Activated naive CD4-positive, alpha-beta T cell treated with anti-CD3 and anti-CD28 coated beads for 36 hours (primary cell): ENCODE results near the gene CHAF1B. TPM values are rescaled to one million over a fixed set of nuclear protein-coding genes. Genes with fewer than 3 reads are reported as not detected.

Experiments
- CTCF ChIA-PET: fragments of 350-600 bp; sonication (Branson Sonifier 250); formaldehyde crosslinking; loops from one replicate; lab custom pipeline; 2021; ENCODE audit warnings: antibody characterized with exemption; lab: Charles Lee
- DNase-seq: peaks from one replicate; pipeline ENCODE4 v3.0.0-alpha.2; 2020
- H3K27ac Mint-ChIP-seq: one replicate; pipeline ENCODE4 v1.8.0; 2021; ENCODE audit warnings: mild to moderate bottlenecking, mixed read lengths
- H3K27me3 Mint-ChIP-seq: one replicate; pipeline ENCODE4 v1.8.0; 2021; ENCODE audit warnings: low read depth, mixed read lengths
- H3K36me3 Mint-ChIP-seq: one replicate; pipeline ENCODE4 v1.8.0; 2021; ENCODE audit warnings: low read depth, mixed read lengths
- H3K4me1 Mint-ChIP-seq: one replicate; pipeline ENCODE4 v1.8.0; 2021; ENCODE audit warnings: low read depth, mixed read lengths
- H3K4me3 Mint-ChIP-seq: one replicate; pipeline ENCODE4 v1.8.0; 2021; ENCODE audit warnings: mild to moderate bottlenecking, moderate library complexity, mixed read lengths
- H3K9me3 Mint-ChIP-seq: one replicate; pipeline ENCODE4 v1.8.0; 2021; ENCODE audit warnings: mixed read lengths
- intact Hi-C: fragments of 100-400 bp; cut with micrococcal nuclease; formaldehyde crosslinking; loops from one replicate; pipeline ENCODE4 v1.15.1; 2023
- total RNA-seq, 2 experiments: library from RNA; stranded (reverse); gene quantifications; one replicate each; pipeline ENCODE4 v1.2.3, GENCODE V29; 2021

The CHAF1B gene
- total RNA-seq, 2 experiments from 2014 or later, result 30.5 to 31.9 TPM

DNA sequence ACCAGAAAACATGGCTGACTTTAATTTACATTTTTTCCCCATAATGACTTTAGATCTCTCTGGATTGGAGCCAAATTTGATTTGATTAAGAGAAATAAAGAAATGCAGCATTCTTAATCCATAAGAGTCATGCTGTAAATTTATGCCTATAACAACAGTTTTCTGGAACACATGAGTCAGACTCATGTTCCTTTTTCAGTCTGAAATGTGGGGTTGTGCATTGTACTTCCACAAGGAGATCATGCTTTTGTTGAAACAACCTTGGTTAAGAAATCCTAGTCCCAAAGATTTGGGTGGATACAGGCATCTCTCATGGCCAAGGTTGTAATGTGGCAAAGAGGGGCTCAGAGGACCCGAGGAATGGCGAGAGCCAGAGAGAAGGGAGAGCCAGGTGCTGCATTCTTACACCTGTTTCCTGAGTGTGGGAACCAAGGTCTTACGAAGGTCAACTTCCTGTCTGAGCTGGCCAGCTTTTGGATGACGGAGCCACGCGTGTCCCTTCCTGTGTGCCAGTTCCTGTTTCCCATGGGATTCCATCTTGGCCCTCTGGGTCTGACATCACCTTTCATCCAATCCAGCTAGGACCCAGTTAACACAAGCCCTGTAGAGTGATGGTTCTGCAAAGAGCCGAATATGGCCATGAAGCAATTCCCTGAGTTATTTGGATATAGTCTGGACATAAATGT lies 71.7 kb downstream of the CHAF1B start:
- DNase-seq, result no peak
- Mint-ChIP-seq H3K27ac (no peak overlapping the region), H3K9me3 (no peaks in the 10 kb centered on the region), H3K4me1 (no peaks in the 10 kb centered on the region), H3K27me3 (no peaks in the 10 kb centered on the region), H3K36me3 (no peaks in the 10 kb centered on the region), H3K4me3 (no peak overlapping the region)
- intact Hi-C loops, result no loop called here
- CTCF ChIA-PET, result no interaction called here

DNA sequence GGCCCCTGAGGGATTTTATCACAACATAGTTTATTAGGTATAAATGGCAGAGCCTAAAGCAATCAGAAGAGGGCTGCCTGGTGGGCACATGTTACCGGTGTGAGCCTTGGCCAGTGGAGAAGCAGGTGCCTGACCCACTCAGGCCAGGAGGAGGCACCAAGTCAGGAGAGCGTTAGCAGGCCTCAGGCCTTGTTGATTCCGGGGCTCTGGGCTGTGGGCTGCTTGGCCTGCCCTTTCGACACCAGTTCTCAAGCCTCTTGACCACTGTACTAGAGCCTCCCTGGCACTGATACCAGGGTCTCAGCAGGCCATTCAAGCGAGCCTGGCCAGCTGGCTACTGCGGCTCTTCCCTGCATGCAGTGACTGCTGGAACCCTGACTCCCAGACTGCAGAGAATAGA lies 73.9 kb downstream of the CHAF1B start:
- H3K36me3 Mint-ChIP-seq, result no peaks in the 10 kb centered on the region
- no peaks in the 10 kb centered on the region for H3K9me3 Mint-ChIP-seq
- no peaks in the 10 kb centered on the region for H3K4me1 Mint-ChIP-seq
- H3K4me3 Mint-ChIP-seq, result no peak overlapping the region
- H3K27me3 Mint-ChIP-seq, result no peaks in the 10 kb centered on the region
- H3K27ac Mint-ChIP-seq, result no peak overlapping the region
- intact Hi-C loops, result no loop called here
- CTCF ChIA-PET, result interaction anchor here (0.7 kb wide), 1 partner anchor 855 kb away, joined by 6 read pairs; no protein-coding TSS in a partner anchor
- no peak for DNase-seq

DNA sequence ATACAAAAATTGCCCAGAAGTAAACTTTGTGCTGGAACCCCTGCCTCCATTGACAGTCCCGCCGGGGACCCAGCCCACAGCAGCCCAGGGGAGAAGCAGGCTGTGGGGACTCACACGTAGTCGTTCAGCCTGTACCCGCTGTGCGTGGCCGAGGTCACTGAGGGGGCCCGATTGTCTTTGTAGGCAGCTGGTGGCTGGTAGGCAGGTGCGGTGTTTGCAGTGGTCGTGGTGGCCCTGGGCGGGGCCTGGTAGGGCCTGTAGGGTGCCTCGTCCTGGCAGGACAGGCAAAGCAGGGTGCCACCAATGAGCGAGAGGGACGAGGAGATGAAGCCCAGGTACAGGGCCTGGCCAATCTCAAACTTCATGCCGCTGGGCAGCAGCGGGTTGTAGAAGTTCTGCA lies 75.7 kb downstream of the CHAF1B start:
- no peak overlapping the region for H3K4me3 Mint-ChIP-seq
- CTCF ChIA-PET, result no interaction called here
- no peaks in the 10 kb centered on the region for H3K4me1 Mint-ChIP-seq
- H3K27ac Mint-ChIP-seq, result no peak overlapping the region
- H3K36me3 Mint-ChIP-seq, result no peaks in the 10 kb centered on the region
- no peaks in the 10 kb centered on the region for H3K9me3 Mint-ChIP-seq
- no peak for DNase-seq
- no peaks in the 10 kb centered on the region for H3K27me3 Mint-ChIP-seq
- intact Hi-C loops, result no loop called here

DNA sequence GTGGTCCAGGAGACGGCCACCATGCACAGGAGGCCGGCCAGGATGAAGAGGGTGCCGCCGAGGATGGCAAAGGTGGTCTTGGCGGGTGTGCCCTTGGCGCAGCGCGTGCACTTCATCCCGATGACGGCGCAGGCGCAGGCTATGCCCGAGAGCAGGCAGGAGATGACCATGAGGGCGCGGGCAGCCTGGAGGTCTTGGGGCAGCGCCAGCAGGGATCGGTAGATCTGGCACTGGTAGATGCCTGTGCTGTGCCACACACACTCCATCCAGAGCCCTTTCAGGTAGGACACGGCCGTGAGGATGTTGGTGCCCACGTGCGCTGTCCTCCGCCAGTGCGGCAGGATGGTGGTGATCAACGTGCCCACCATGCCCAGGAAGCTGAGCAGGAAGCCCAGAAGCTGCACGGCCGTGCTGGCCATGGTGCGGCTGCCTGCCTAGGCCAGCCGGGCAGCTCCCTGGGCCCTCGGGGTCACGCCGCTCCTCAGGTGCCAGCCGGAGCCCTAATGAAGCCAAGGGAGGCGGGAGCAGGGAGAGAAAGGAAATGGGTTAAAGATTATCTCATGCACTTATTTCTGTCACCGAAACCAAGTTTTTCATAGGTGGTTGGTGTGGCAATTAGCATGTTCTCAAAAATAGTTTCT lies 76.2 kb downstream of the CHAF1B start:
- Mint-ChIP-seq H3K4me3 (no peak overlapping the region), H3K27me3 (no peaks in the 10 kb centered on the region), H3K27ac (no peak overlapping the region), H3K4me1 (no peaks in the 10 kb centered on the region), H3K36me3 (no peaks in the 10 kb centered on the region), H3K9me3 (no peaks in the 10 kb centered on the region)
- intact Hi-C loops, result no loop called here
- DNase-seq, result no peak
- CTCF ChIA-PET, result no interaction called here

DNA sequence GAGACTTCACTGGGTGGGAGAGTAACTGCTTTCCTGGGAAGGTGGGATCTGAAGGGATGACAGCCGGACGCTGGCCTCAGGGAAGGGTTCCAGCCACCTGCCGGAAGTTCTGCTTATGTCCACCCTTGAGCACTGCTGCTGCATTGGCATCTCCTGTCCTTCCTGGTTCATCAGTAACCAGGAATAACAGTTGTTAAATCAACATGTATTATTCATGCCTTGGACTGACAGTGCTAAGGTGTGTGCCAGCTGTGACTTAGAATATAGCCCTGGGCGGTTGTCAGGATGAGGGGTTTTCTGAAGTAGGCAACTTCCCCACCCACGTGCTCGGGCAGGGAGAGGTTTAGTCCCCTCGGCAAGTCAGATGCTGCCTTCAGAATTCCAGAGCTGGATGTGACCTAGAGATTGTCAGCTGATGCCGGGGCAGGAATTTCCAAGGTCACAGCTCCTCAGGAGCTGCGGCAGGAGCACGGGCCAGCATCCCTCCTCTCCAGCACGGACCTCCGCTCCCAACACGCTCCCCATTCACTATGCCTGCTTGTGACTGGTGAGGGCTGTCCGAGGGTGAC lies 76.8 kb downstream of the CHAF1B start:
- H3K4me3 Mint-ChIP-seq, result no peak overlapping the region
- intact Hi-C loops, result no loop called here
- CTCF ChIA-PET, result no interaction called here

DNA sequence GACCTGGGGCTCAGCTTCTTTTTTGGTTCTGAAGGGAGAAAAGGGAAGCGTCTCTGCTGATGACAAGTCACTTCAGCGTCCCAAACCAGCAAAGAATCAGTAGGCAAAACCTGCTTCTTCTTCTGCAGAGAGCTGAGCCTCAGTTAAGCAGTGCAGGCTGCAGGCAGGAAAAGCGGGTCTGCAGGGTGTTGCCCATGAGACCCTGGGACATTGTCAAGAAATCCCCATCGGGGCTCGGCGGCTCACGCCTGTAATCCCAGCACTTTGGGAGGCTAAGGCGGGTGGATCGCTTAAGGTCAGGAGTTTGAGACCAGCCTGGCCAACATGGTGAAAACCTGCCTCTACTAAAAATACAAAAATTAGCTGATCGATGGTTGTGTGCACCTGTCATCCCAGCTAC lies 78.0 kb downstream of the CHAF1B start:
- H3K4me1 Mint-ChIP-seq, result no peaks in the 10 kb centered on the region
- H3K27me3 Mint-ChIP-seq, result no peaks in the 10 kb centered on the region
- H3K36me3 Mint-ChIP-seq, result no peaks in the 10 kb centered on the region
- DNase-seq, result no peak
- CTCF ChIA-PET, result interaction anchor here (0.6 kb wide), 1 partner anchor 33 kb away, joined by 5 read pairs; no protein-coding TSS in a partner anchor
- intact Hi-C loops, result no loop called here
- no peak overlapping the region for H3K4me3 Mint-ChIP-seq
- no peak overlapping the region for H3K27ac Mint-ChIP-seq
- H3K9me3 Mint-ChIP-seq, result no peaks in the 10 kb centered on the region

More for the DNA sequence above, 76.8 kb downstream of the CHAF1B start:
- Mint-ChIP-seq H3K36me3 (no peaks in the 10 kb centered on the region), H3K4me1 (no peaks in the 10 kb centered on the region), H3K9me3 (no peaks in the 10 kb centered on the region), H3K27me3 (no peaks in the 10 kb centered on the region), H3K27ac (no peak overlapping the region)
- no peak for DNase-seq

DNA sequence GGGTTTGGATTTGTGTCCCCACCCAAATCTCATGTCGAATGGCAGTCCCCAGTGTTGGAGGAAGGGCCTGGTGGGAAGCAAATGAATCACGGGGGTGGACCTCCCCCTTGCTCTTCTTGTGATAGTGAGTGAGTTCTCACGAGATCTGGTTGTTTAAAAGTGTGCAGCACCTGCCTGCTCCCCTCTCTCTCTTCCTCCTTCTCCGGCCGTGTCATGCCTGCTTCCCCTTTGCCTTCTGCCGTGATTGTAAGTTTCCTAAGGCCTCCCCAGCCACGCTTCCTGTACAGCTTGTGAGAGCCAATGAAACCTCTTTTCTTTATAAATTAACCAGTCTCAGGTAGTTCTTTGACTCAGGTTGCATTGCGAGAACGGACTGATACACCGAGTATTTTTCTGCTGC lies 78.8 kb downstream of the CHAF1B start:
- Mint-ChIP-seq H3K27me3 (no peaks in the 10 kb centered on the region), H3K4me1 (no peaks in the 10 kb centered on the region), H3K9me3 (no peaks in the 10 kb centered on the region), H3K36me3 (no peaks in the 10 kb centered on the region), H3K4me3 (no peak overlapping the region), H3K27ac (no peak overlapping the region)
- CTCF ChIA-PET, result no interaction called here
- DNase-seq, result no peak
- intact Hi-C loops, result no loop called here

DNA sequence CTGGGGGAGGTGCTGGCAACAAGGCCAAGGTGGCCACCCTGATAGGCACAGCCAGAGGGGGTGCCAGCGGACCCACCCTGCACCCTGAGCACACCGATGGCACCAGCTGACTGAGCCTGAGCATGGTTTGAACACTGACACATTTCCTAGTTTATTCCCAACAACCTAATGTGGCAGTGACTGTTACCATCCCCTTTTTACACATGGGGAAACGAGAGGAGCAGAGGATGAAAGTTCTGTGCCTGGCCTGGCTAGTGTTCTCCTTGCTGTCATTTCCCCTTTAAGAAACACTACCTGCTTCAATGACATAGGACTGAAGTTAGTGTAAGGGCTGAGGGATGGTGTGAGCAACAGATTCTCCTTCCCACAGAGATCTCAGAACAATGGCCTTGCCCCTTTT lies 79.4 kb downstream of the CHAF1B start:
- Mint-ChIP-seq H3K4me1 (no peaks in the 10 kb centered on the region), H3K4me3 (no peak overlapping the region), H3K9me3 (no peaks in the 10 kb centered on the region), H3K36me3 (no peaks in the 10 kb centered on the region), H3K27me3 (no peaks in the 10 kb centered on the region), H3K27ac (no peak overlapping the region)
- intact Hi-C loops, result no loop called here
- DNase-seq, result no peak
- CTCF ChIA-PET, result no interaction called here

DNA sequence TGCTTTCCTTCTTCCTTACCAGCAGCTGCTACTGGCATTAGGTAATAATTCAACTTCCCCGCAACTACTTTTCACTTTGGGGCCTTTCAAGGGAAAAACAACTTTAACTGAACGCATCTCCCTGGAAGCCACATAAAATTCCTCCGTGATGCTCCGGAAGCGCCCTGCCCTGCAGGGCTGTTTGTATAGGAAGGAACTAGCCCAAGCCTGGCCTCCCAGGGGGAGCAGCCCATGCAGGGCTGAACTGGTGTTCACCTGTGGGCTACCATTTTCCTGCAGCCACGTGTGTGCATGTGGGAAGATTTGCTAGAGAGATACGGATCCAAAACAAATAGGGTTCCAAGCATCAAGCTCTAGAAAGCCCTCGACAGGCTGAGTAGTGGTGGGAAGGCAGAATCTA lies 80.3 kb downstream of the CHAF1B start:
- Mint-ChIP-seq H3K27me3 (no peaks in the 10 kb centered on the region), H3K4me3 (no peak overlapping the region), H3K4me1 (no peaks in the 10 kb centered on the region), H3K36me3 (no peaks in the 10 kb centered on the region), H3K9me3 (no peaks in the 10 kb centered on the region), H3K27ac (no peak overlapping the region)
- CTCF ChIA-PET, result interaction anchor here (0.5 kb wide), 1 partner anchor 42 kb away, joined by 5 read pairs; no protein-coding TSS in a partner anchor
- intact Hi-C loops, result no loop called here
- DNase-seq, result no peak

DNA sequence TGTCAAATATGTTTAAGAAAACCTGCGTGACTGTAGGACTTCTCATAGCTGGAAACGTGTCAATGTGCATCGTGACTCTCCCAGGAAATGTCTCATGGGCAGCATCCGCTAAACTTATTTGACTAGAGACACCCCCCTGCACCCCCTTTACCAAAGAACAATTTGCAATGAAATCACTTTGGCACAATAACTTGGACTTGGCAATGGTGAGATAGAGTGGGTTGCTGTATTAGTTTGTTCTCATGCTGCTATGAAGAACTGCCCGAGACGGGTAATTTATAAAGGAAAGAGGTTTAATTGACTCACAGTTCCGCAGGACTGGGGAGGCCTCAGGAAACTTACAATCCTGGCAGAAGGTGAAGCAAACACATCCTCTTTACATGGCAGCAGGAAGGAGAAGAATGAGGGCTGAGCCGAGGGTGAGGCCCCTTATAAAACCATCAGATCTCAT lies 80.9 kb downstream of the CHAF1B start:
- no peak for DNase-seq
- no peaks in the 10 kb centered on the region for H3K27me3 Mint-ChIP-seq
- no peaks in the 10 kb centered on the region for H3K36me3 Mint-ChIP-seq
- peaks cover 2% of the 10 kb centered on the region for H3K4me1 Mint-ChIP-seq
- H3K4me3 Mint-ChIP-seq, result no peak overlapping the region
- no peak overlapping the region for H3K27ac Mint-ChIP-seq
- intact Hi-C loops, result no loop called here
- no peaks in the 10 kb centered on the region for H3K9me3 Mint-ChIP-seq
- CTCF ChIA-PET, result no interaction called here
